MM.1S (cell line): ENCODE measurements around the gene ZNF554.

Experiments used
- DNase-seq: peaks from one replicate; pipeline ENCODE4 v3.0.0-alpha.2; 2015
- H2AFZ ChIP-seq: fragments of 300-600 bp; sonication (generic); 2 replicates; pipeline ENCODE4 v1.6.0; 2016; ENCODE audit warnings: antibody characterized with exemption, low read length
- H3F3A ChIP-seq: fragments of 300-600 bp; sonication (generic); 2 replicates; pipeline ENCODE4 v1.6.1; 2016; ENCODE audit warnings: mild to moderate bottlenecking, antibody characterized with exemption, low read length, moderate library complexity, mixed read lengths; ENCODE audit not compliant: insufficient read depth
- H3K27ac ChIP-seq: fragments of 300-600 bp; sonication (generic); 2 replicates; pipeline ENCODE4 v1.5.1; 2016; ENCODE audit warnings: mild to moderate bottlenecking, low read length
- H3K27me3 ChIP-seq: fragments of 300-600 bp; sonication (generic); replicated peaks from 2 replicates; pipeline ENCODE4 v1.6.0; 2016; ENCODE audit warnings: low read length; ENCODE audit not compliant: insufficient read depth
- H3K36me3 ChIP-seq: fragments of 300-600 bp; sonication (generic); replicated peaks from 2 replicates; pipeline ENCODE4 v1.6.1; 2016; ENCODE audit warnings: mild to moderate bottlenecking, low read length, mixed read lengths; ENCODE audit not compliant: insufficient read depth
- H3K4me1 ChIP-seq: fragments of 300-600 bp; sonication (generic); 2 replicates; pipeline ENCODE4 v1.6.1; 2016; ENCODE audit warnings: low read length, mixed read lengths
- H3K4me2 ChIP-seq: fragments of 300-600 bp; sonication (generic); 2 replicates; pipeline ENCODE4 v1.6.0; 2016; ENCODE audit warnings: low read depth, low read length
- H3K4me3 ChIP-seq: fragments of 300-600 bp; sonication (generic); 2 replicates; pipeline ENCODE4 v1.5.1; 2016; ENCODE audit warnings: low read length, mixed read lengths
- H3K79me2 ChIP-seq: fragments of 300-600 bp; sonication (generic); 2 replicates; pipeline ENCODE4 v1.6.1; 2016; ENCODE audit warnings: mixed run types, low read length, mixed read lengths
- H3K9ac ChIP-seq: fragments of 300-600 bp; sonication (generic); 2 replicates; pipeline ENCODE4 v1.6.1; 2016; ENCODE audit warnings: low read length, mixed read lengths
- H3K9me2 ChIP-seq: fragments of 300-600 bp; sonication (generic); replicated peaks from 2 replicates; pipeline ENCODE4 v1.6.1; 2016; ENCODE audit warnings: mild to moderate bottlenecking, low read length, mixed read lengths; ENCODE audit not compliant: insufficient read depth
- H3K9me3 ChIP-seq: fragments of 300-600 bp; sonication (generic); replicated peaks from 2 replicates; pipeline ENCODE4 v1.6.1; 2016; ENCODE audit warnings: mild to moderate bottlenecking, low read length, mixed read lengths; ENCODE audit not compliant: insufficient read depth
- H4K20me1 ChIP-seq: fragments of 300-600 bp; sonication (generic); 2 replicates; pipeline ENCODE4 v1.6.1; 2016; ENCODE audit warnings: mild to moderate bottlenecking, low read length, moderate library complexity, mixed read lengths; ENCODE audit not compliant: insufficient read depth
- CTCF ChIP-seq: fragments of 300-600 bp; sonication (generic); IDR thresholded peaks from 2 replicates; pipeline ENCODE4 v1.5.1; 2016; ENCODE audit warnings: antibody characterized with exemption, low read length, mixed read lengths
- EZH2 ChIP-seq: fragments of 300-600 bp; sonication (generic); optimal IDR thresholded peaks from 2 replicates; pipeline ENCODE3; 2017; ENCODE audit warnings: low read depth, mild to moderate bottlenecking, antibody characterized with exemption, low read length, mixed read lengths
- EZH2phosphoT487 ChIP-seq: fragments of 300-600 bp; sonication (generic); IDR thresholded peaks from 2 replicates; pipeline ENCODE4 v1.6.1; 2018; ENCODE audit warnings: antibody characterized with exemption, low read length

Gene ZNF554

GRCh38 chr19:2824129-2824528 is 4.5 kb downstream of the ZNF554 start:
- H3K36me3 ChIP-seq, result no peaks in the 10 kb centered on the region
- no peak overlapping the region for H2AFZ ChIP-seq
- no peak overlapping the region for H3K4me2 ChIP-seq
- no peaks in the 10 kb centered on the region for H3K9me3 ChIP-seq
- no peak for DNase-seq
- no peaks in the 10 kb centered on the region for H3K9me2 ChIP-seq
- 0 out of 2 replicates have a peak, but pooled peaks cover 4% of the 10 kb centered on the region for H3K79me2 ChIP-seq
- H3K4me3 ChIP-seq, result no peak overlapping the region
- no peaks in the 10 kb centered on the region for H3F3A ChIP-seq
- no peaks in the 10 kb centered on the region for H4K20me1 ChIP-seq
- no peak overlapping the region for H3K27ac ChIP-seq
- no peaks in the 10 kb centered on the region for H3K4me1 ChIP-seq
- TF ChIP-seq EZH2, result no peak
- no peak for TF ChIP-seq CTCF
- TF ChIP-seq EZH2phosphoT487, result no peak
- no peak overlapping the region for H3K9ac ChIP-seq
- no peaks in the 10 kb centered on the region for H3K27me3 ChIP-seq

- Histone ChIP-seq H3K27me3 (no peaks in the 10 kb centered on the region), H3K36me3 (no peaks in the 10 kb centered on the region), H3K4me1 (no peaks in the 10 kb centered on the region), H2AFZ (no peak overlapping the region), H3K9me2 (no peaks in the 10 kb centered on the region), H3K9me3 (no peaks in the 10 kb centered on the region), H3K9ac (no peak overlapping the region), H3F3A (no peaks in the 10 kb centered on the region), H3K4me3 (no peak overlapping the region), H4K20me1 (no peaks in the 10 kb centered on the region), H3K79me2 (no peaks in the 10 kb centered on the region), H3K4me2 (no peak overlapping the region), H3K27ac (no peak overlapping the region)
- DNase-seq, result no peak
- TF ChIP-seq EZH2 (no peak), CTCF (no peak), EZH2phosphoT487 (no peak)
Measured at GRCh38 chr19:2827022-2827421, 7.4 kb downstream of the ZNF554 start.

- Histone ChIP-seq H3K4me1 (no peaks in the 10 kb centered on the region), H3K27ac (no peak overlapping the region), H3F3A (no peaks in the 10 kb centered on the region), H3K36me3 (no peaks in the 10 kb centered on the region), H3K79me2 (no peaks in the 10 kb centered on the region), H3K27me3 (no peaks in the 10 kb centered on the region), H3K4me2 (no peak overlapping the region), H4K20me1 (no peaks in the 10 kb centered on the region), H3K4me3 (no peak overlapping the region), H3K9ac (no peak overlapping the region), H2AFZ (no peak overlapping the region), H3K9me3 (no peaks in the 10 kb centered on the region), H3K9me2 (no peaks in the 10 kb centered on the region)
- no peak for DNase-seq
- no peak for TF ChIP-seq EZH2phosphoT487
- TF ChIP-seq EZH2, result no peak
- no peak for TF ChIP-seq CTCF
Measured at GRCh38 chr19:2827840-2828489, 8.3 kb downstream of the ZNF554 start.
